GM23338 (cell line): ENCODE results near the gene ODAD4. TPM values are rescaled to one million over a fixed set of nuclear protein-coding genes. Genes with fewer than 3 reads are reported as not detected.

ENCODE experiments used
- ATAC-seq: fragments of 200-7000 bp; cut with Tn5 transposase; 3 replicates; pipeline ENCODE4 v1.9.1; 2020
- DNase-seq: peaks from one replicate; pipeline ENCODE4 v3.0.0-alpha.2; 2015; ENCODE audit warnings: low spot score
- H2AFZ ChIP-seq: fragments of 200-600 bp; sonication (generic); 2 replicates; pipeline ENCODE4 v1.8.0; 2016; ENCODE audit warnings: antibody characterized with exemption, mild to moderate bottlenecking, moderate library complexity
- H3F3A ChIP-seq: fragments of 200-600 bp; sonication (generic); replicated peaks from 2 replicates; pipeline ENCODE4 v1.8.0; 2017; ENCODE audit warnings: antibody characterized with exemption, mixed run types, low read depth
- H3K27ac ChIP-seq: fragments of 200-600 bp; sonication (generic); 2 replicates; pipeline ENCODE4 v1.6.1; 2016; ENCODE audit warnings: low read depth
- H3K27me3 ChIP-seq: fragments of 200-600 bp; sonication (generic); 2 replicates; pipeline ENCODE4 v1.8.0; 2016; ENCODE audit warnings: mild to moderate bottlenecking, mixed run types, moderate library complexity; ENCODE audit not compliant: insufficient read depth
- H3K36me3 ChIP-seq: fragments of 200-600 bp; sonication (generic); 2 replicates; pipeline ENCODE4 v1.8.0; 2016; ENCODE audit warnings: mild to moderate bottlenecking; ENCODE audit not compliant: insufficient read depth
- H3K4me1 ChIP-seq: fragments of 200-600 bp; sonication (generic); 2 replicates; pipeline ENCODE4 v1.8.0; 2016; ENCODE audit warnings: mild to moderate bottlenecking, moderate library complexity; ENCODE audit not compliant: insufficient read depth
- H3K4me2 ChIP-seq: fragments of 200-600 bp; sonication (generic); 2 replicates; pipeline ENCODE4 v1.7.1; 2017; ENCODE audit warnings: mixed run types
- H3K4me3 ChIP-seq: fragments of 200-600 bp; sonication (generic); 2 replicates; pipeline ENCODE4 v1.6.1; 2016; ENCODE audit warnings: mixed run types
- H3K79me2 ChIP-seq: fragments of 200-600 bp; sonication (generic); replicated peaks from 2 replicates; pipeline ENCODE4 v1.8.0; 2017; ENCODE audit warnings: mild to moderate bottlenecking; ENCODE audit not compliant: insufficient read depth
- H3K9me2 ChIP-seq: fragments of 200-600 bp; sonication (generic); 2 replicates; pipeline ENCODE4 v1.8.0; 2017; ENCODE audit not compliant: insufficient read depth
- H4K20me1 ChIP-seq: fragments of 200-600 bp; sonication (generic); replicated peaks from 2 replicates; pipeline ENCODE4 v1.8.0; 2017; ENCODE audit warnings: mild to moderate bottlenecking; ENCODE audit not compliant: insufficient read depth
- H3K27ac Mint-ChIP-seq: 2 replicates; pipeline ENCODE4 v1.8.0; 2020; ENCODE audit warnings: inconsistent platforms, mild to moderate bottlenecking, moderate library complexity, mixed read lengths
- H3K27me3 Mint-ChIP-seq: 3 replicates; pipeline ENCODE4 v1.8.0; 2022; ENCODE audit warnings: low read depth, mild to moderate bottlenecking, moderate library complexity, mixed read lengths, inconsistent platforms; ENCODE audit not compliant: insufficient read depth, poor library complexity
- H3K36me3 Mint-ChIP-seq: 3 replicates; pipeline ENCODE4 v1.8.0; 2021; ENCODE audit warnings: low read depth, mild to moderate bottlenecking, inconsistent platforms, moderate library complexity, mixed read lengths
- H3K4me1 Mint-ChIP-seq: 3 replicates; pipeline ENCODE4 v1.8.0; 2020; ENCODE audit warnings: mild to moderate bottlenecking, inconsistent platforms, mixed read lengths
- H3K4me3 Mint-ChIP-seq: 3 replicates; pipeline ENCODE4 v1.8.0; 2021; ENCODE audit warnings: moderate library complexity, mild to moderate bottlenecking, inconsistent platforms, mixed read lengths
- H3K9me3 Mint-ChIP-seq: 3 replicates; pipeline ENCODE4 v1.8.0; 2020; ENCODE audit warnings: moderate library complexity, mild to moderate bottlenecking, inconsistent platforms, mixed read lengths
- CTCF ChIP-seq, 2 experiments: fragments of 200-600 bp in 1 of 2; sonication (generic) in 1 of 2; conservative IDR thresholded peaks; 2 replicates each; pipeline versions ENCODE4 v1.5.1 to v1.6.1; 2016 to 2017; ENCODE audit warnings: antibody characterized with exemption in 2 of 2, low read depth in 2 of 2, mild to moderate bottlenecking in 2 of 2, moderate library complexity in 1 of 2
- ETS1 ChIP-seq: IDR thresholded peaks from 2 replicates; pipeline ENCODE4 v1.6.1; 2016; ENCODE audit warnings: antibody characterized with exemption
- EZH2 ChIP-seq: fragments of 200-600 bp; sonication (generic); IDR thresholded peaks from one replicate; pipeline ENCODE4 v1.8.0; 2017; ENCODE audit warnings: antibody characterized with exemption, mild to moderate bottlenecking, low read depth; ENCODE audit not compliant: unreplicated experiment
- EZH2phosphoT487 ChIP-seq: fragments of 200-600 bp; sonication (generic); IDR thresholded peaks from one replicate; pipeline ENCODE4 v1.8.1; 2018; ENCODE audit warnings: antibody characterized with exemption; ENCODE audit not compliant: unreplicated experiment
- NANOG ChIP-seq: IDR thresholded peaks from 2 replicates; pipeline ENCODE4 v1.6.1; 2016; ENCODE audit warnings: antibody characterized with exemption, borderline replicate concordance
- POLR2AphosphoS5 ChIP-seq: IDR thresholded peaks from 2 replicates; pipeline ENCODE4 v1.6.1; 2016; ENCODE audit warnings: antibody characterized with exemption, low read depth
- STAT1 ChIP-seq: IDR thresholded peaks from one replicate; pipeline ENCODE4 v1.6.1; 2016; ENCODE audit warnings: antibody characterized with exemption; ENCODE audit not compliant: unreplicated experiment
- ZNF114 ChIP-seq: fragments of 250-450 bp; sonication (Bioruptor Pico); IDR thresholded peaks from 2 replicates; pipeline ENCODE4 v1.5.0; 2020; ENCODE audit warnings: mild to moderate bottlenecking, moderate library complexity
- ZNF331 ChIP-seq: fragments of 250-450 bp; sonication (Bioruptor Pico); IDR thresholded peaks from 2 replicates; pipeline ENCODE4 v1.5.0; 2020; ENCODE audit warnings: low read depth, mild to moderate bottlenecking, moderate library complexity
- ZNF462 ChIP-seq: fragments of 250-450 bp; sonication (Bioruptor Pico); IDR thresholded peaks from 2 replicates; pipeline ENCODE4 v1.5.0; 2020; ENCODE audit warnings: mild to moderate bottlenecking, moderate library complexity
- polyA plus RNA-seq: library from polyadenylated mRNA; unstranded; fragments of >200 nt; fragmentation: Nextera tagmentation; extraction: Ambion mirVana; gene quantifications from 2 replicates; pipeline ENCODE4 v1.2.1, GENCODE V29; 2016
- total RNA-seq: library from RNA; depleted of rRNA; stranded (reverse); fragments of >200 nt; shearing (Covaris generic); gene quantifications from 2 replicates; pipeline ENCODE4 v1.2.3, GENCODE V29; 2014

ODAD4 gene
- total and polyA plus RNA-seq, 2 experiments from 2014 or later, result 1.7 to 1.8 TPM

GRCh38 chr17:41942626-41943373 is 12.4 kb downstream of the ODAD4 start:
- peaks cover 14% of the 10 kb centered on the region for H3K27me3 Mint-ChIP-seq

More at GRCh38 chr17:41942626-41943373, 12.4 kb downstream of the ODAD4 start:
- H3K27ac ChIP-seq, result no peak overlapping the region
- no peak overlapping the region for H2AFZ ChIP-seq
- H3K4me3 ChIP-seq, result no peak overlapping the region
- no peak overlapping the region for H3K4me2 ChIP-seq
- ATAC-seq, result no peak
- Mint-ChIP-seq H3K4me3 (no peak overlapping the region; the same call in 2 of the 3 replicates), H3K9me3 (no peaks in the 10 kb centered on the region), H3K27ac (peak overlapping the region; percentile 56; the same call in 1 of the 2 replicates), H3K4me1 (no peaks in the 10 kb centered on the region; the same call in 2 of the 3 replicates), H3K36me3 (peaks cover 3% of the 10 kb centered on the region; the same call in 1 of the 3 replicates)
- TF ChIP-seq EZH2phosphoT487, result no peak
- no peak for TF ChIP-seq CTCF (conservative IDR thresholded peaks at IDR 0.05; ENCODE audit: low read depth in 2 of 2)
- TF ChIP-seq ZNF462 (CRISPR knock-in tag), result no peak
- TF ChIP-seq STAT1, result no peak
- TF ChIP-seq ZNF331 (CRISPR knock-in tag), result no peak
- TF ChIP-seq POLR2AphosphoS5, result no peak
- no peak for TF ChIP-seq ZNF114 (CRISPR knock-in tag)
- no peak for TF ChIP-seq EZH2
- no peak for TF ChIP-seq ETS1
- TF ChIP-seq NANOG, result no peak
- no peaks in the 10 kb centered on the region for H3K36me3 ChIP-seq
- H4K20me1 ChIP-seq, result no peaks in the 10 kb centered on the region
- H3K27me3 ChIP-seq, result no peaks in the 10 kb centered on the region
- H3K4me1 ChIP-seq, result no peaks in the 10 kb centered on the region
- no peak for DNase-seq
- no peaks in the 10 kb centered on the region for H3F3A ChIP-seq
- H3K79me2 ChIP-seq, result no peaks in the 10 kb centered on the region
- H3K9me2 ChIP-seq, result no peaks in the 10 kb centered on the region
